SU-DHL-6 (cell line): ENCODE data around the gene CAPN14.

Experiments
- H2AFZ ChIP-seq: fragments of 200-600 bp; sonication (generic); 2 replicates; pipeline ENCODE4 v1.6.1; 2014; ENCODE audit warnings: low read depth, mild to moderate bottlenecking, moderate library complexity, mixed read lengths, antibody characterized with exemption, low read length; ENCODE audit not compliant: severe bottlenecking
- H3F3A ChIP-seq: fragments of 200-600 bp; shearing (Covaris generic); 2 replicates; pipeline ENCODE4 v1.6.0; 2016; ENCODE audit warnings: antibody characterized with exemption, mild to moderate bottlenecking; ENCODE audit not compliant: insufficient read depth
- H3K27ac ChIP-seq: fragments of 200-600 bp; sonication (generic); 2 replicates; pipeline ENCODE4 v1.5.1; 2016; ENCODE audit warnings: low read depth, mild to moderate bottlenecking, low read length, moderate library complexity, mixed read lengths
- H3K27me3 ChIP-seq: fragments of 200-600 bp; sonication (generic), shearing (Covaris generic); 2 replicates; pipeline ENCODE4 v1.6.0; 2014; ENCODE audit warnings: mild to moderate bottlenecking, low read length
- H3K36me3 ChIP-seq: fragments of 200-600 bp; sonication (generic); 2 replicates; pipeline ENCODE4 v1.6.1; 2014; ENCODE audit warnings: mild to moderate bottlenecking, low read length, mixed read lengths
- H3K4me2 ChIP-seq: fragments of 300-600, 200-600 bp; shearing (Covaris generic), sonication (generic); 2 replicates; pipeline ENCODE4 v1.6.0; 2014; ENCODE audit warnings: low read length, low read depth, mild to moderate bottlenecking; ENCODE audit not compliant: poor library complexity, severe bottlenecking
- H3K4me3 ChIP-seq: fragments of 200-600 bp; sonication (generic); 2 replicates; pipeline ENCODE4 v1.5.1; 2014; ENCODE audit warnings: antibody characterized with exemption, low read length, mild to moderate bottlenecking, mixed read lengths; ENCODE audit not compliant: insufficient read depth, poor library complexity, severe bottlenecking
- H3K79me2 ChIP-seq: fragments of 200-600 bp; sonication (generic); 2 replicates; pipeline ENCODE4 v1.6.1; 2014; ENCODE audit warnings: mild to moderate bottlenecking, low read length, moderate library complexity; ENCODE audit not compliant: insufficient read depth
- H3K9ac ChIP-seq: fragments of 200-600 bp; sonication (generic); 2 replicates; pipeline ENCODE4 v1.7.0; 2014; ENCODE audit warnings: mild to moderate bottlenecking, low read length
- H3K9me2 ChIP-seq: fragments of 200-600 bp; sonication (generic); replicated peaks from 2 replicates; pipeline ENCODE4 v1.6.1; 2014; ENCODE audit warnings: low read length; ENCODE audit not compliant: insufficient read depth
- H3K9me3 ChIP-seq: fragments of 200-600 bp; sonication (generic); 2 replicates; pipeline ENCODE4 v1.6.1; 2014; ENCODE audit warnings: low read length, mixed read lengths; ENCODE audit not compliant: insufficient read depth
- H4K20me1 ChIP-seq: fragments of 200-600 bp; sonication (generic); 2 replicates; pipeline ENCODE4 v1.6.1; 2014; ENCODE audit warnings: low read depth, mild to moderate bottlenecking, antibody characterized with exemption, low read length, moderate library complexity, mixed read lengths
- CTCF ChIP-seq: fragments of 200-600 bp; sonication (generic); IDR thresholded peaks from one replicate; pipeline ENCODE4 v1.5.1; 2017; ENCODE audit warnings: antibody characterized with exemption, mild to moderate bottlenecking, low read length, moderate library complexity; ENCODE audit not compliant: insufficient read depth, poor library complexity, severe bottlenecking
- EZH2phosphoT487 ChIP-seq: fragments of 200-600 bp; sonication (generic), shearing (Covaris generic); conservative IDR thresholded peaks from 2 replicates; pipeline ENCODE4 v1.6.1; 2018; ENCODE audit warnings: mild to moderate bottlenecking, antibody characterized with exemption, low read length, moderate library complexity, mixed read lengths

Gene CAPN14

DNA sequence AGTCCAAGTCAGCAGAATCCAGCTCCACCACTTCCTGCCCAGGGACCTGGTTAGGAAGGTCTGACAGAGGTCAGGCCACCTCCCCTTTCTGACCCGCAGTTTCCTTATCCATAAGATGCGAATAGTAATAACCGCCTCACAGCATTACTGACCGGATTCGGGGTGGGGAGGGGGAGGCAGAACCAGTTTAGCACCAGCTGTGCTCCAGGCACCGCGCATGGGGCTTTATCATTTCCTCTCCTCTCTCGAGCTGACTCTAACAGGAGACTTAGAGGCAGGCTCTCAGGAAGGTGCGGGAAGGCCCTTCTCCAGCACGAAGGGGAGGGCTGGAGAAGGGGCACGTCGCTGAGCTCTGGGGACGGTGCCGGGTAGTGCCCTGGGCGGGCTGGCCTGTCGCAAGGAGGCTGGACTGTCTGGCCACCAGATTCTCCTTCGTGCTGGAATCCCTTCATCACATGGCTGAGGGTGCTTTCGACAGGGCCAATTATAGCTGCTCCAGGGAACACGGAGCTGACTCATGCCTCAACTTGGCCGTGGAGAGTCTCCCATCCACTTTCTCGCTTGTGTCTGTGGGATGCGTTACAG lies 22.4 kb upstream of the CAPN14 start:
- H3K4me3 ChIP-seq = no peak overlapping the region
- no peaks in the 10 kb centered on the region for H3K79me2 ChIP-seq
- H3K27ac ChIP-seq = no peak overlapping the region
- no peaks in the 10 kb centered on the region for H3K9me3 ChIP-seq
- no peaks in the 10 kb centered on the region for H3F3A ChIP-seq
- no peaks in the 10 kb centered on the region for H3K9me2 ChIP-seq
- no peak for TF ChIP-seq EZH2phosphoT487
- no peak for TF ChIP-seq CTCF
- H2AFZ ChIP-seq = no peak overlapping the region
- no peak overlapping the region for H3K9ac ChIP-seq
- no peak overlapping the region for H3K4me2 ChIP-seq
- H3K27me3 ChIP-seq = no peaks in the 10 kb centered on the region
- H3K36me3 ChIP-seq = no peaks in the 10 kb centered on the region
- H4K20me1 ChIP-seq = no peaks in the 10 kb centered on the region

DNA sequence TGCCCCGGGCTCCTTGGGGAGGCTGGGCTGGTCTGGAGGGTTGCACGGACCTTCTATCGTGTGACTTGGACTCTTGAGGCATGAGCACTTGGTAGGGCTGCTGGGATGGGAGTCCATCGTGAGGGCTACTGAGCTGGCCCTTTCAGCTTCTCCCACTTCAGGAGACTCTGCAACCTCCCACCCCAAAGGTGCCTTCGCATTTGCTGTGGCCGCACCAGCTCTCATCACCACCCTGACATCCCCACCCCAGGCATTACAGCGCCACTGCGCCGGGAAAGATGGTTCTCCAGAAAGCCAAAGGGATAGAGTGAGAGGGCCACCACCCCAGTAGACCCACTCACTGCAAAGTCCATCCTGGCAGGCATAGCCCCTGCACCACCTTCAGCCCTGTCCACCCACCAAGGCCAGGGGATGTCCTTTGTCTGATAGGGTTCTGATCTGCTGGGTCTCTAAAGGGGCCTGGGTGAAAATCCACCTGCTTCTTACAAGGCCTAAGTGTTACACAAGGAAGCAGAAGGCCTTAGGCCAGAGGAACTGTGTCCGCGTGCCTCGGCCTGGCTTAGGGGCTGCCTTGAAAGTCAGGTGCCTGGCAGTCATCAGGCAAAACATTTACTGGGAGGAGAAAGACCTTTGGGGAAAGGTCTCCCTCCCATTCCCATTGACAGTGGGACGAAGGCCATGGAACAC lies 21.7 kb upstream of the CAPN14 start:
- Histone ChIP-seq H3K36me3 (no peaks in the 10 kb centered on the region), H3K9ac (no peak overlapping the region), H2AFZ (no peak overlapping the region), H3K9me2 (no peaks in the 10 kb centered on the region), H3K9me3 (no peaks in the 10 kb centered on the region), H3K27ac (no peak overlapping the region), H3K4me3 (no peak overlapping the region), H3K27me3 (no peaks in the 10 kb centered on the region), H3F3A (no peaks in the 10 kb centered on the region), H4K20me1 (no peaks in the 10 kb centered on the region), H3K79me2 (no peaks in the 10 kb centered on the region), H3K4me2 (no peak overlapping the region)
- TF ChIP-seq CTCF = no peak
- TF ChIP-seq EZH2phosphoT487 = no peak

DNA sequence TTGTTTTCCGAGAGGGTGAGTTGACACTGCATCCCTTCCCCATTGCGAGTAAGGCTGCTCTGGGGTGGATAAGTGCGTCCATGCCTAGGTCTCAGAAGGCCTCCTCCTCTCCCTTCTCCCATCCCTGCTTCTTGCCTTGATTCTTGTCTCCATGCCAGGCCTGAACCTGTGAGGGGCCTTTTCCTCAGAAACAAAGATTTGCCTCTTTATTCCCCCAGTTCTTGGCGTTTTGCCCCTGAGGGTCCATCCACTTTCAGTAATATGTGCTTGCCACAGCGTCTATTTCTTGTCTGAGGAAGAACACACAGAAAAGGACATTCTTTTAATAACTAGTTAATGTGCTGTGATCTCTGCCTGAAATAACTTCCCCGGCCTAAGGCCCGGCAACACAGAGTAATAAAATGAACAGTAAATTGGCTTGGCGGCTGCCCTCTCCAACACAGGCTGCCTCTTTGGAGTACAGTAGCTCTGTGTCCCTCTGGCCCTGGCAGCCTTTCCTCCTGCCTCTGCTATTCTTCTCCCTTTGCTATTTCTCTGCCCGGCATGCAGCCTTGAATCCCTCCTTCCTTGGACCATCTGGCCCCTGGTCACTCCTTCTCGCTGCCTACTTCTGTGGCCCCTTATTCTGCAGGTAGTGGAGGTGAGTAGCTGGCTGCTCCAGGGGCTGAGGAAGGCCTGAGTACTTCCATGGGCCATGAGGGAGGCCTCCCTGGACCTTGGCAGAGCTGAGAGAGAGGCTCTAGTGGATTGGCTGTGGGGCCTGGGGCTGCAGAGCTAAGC lies 21.0 kb upstream of the CAPN14 start:
- TF ChIP-seq CTCF (no peak), EZH2phosphoT487 (no peak)
- no peaks in the 10 kb centered on the region for H3K36me3 ChIP-seq
- no peaks in the 10 kb centered on the region for H3K9me2 ChIP-seq
- no peaks in the 10 kb centered on the region for H4K20me1 ChIP-seq
- no peaks in the 10 kb centered on the region for H3F3A ChIP-seq
- no peaks in the 10 kb centered on the region for H3K79me2 ChIP-seq
- no peak overlapping the region for H3K4me3 ChIP-seq
- no peak overlapping the region for H3K27ac ChIP-seq
- H3K4me2 ChIP-seq = no peak overlapping the region
- H3K9me3 ChIP-seq = no peaks in the 10 kb centered on the region
- no peak overlapping the region for H2AFZ ChIP-seq
- H3K27me3 ChIP-seq = no peaks in the 10 kb centered on the region
- H3K9ac ChIP-seq = no peak overlapping the region
